Right atrium auricular region (tissue), 2 donors: ENCODE data around the gene ERF. TPM values are rescaled to one million over a fixed set of nuclear protein-coding genes. Genes with fewer than 3 reads are reported as not detected.
A peak's percentile ranks its signal among the peaks of the same experiment; 100 is the strongest.
"Not testable (repeated sequence)": the region's sequence is repeated elsewhere in the genome, so short reads cannot be mapped to it uniquely, and the experiment has no call there.

Source experiments
- DNase-seq: peaks from one replicate; pipeline ENCODE4 v3.0.0-alpha.2; 2019; ENCODE audit warnings: low spot score
- H3K27ac ChIP-seq, 2 donors: fragments of 200-600 bp; sonication (generic); 1 replicate in 1 of 2; 2 replicates in 1 of 2; pipeline ENCODE4 v1.5.1; 2016 to 2019
- H3K27me3 ChIP-seq, 2 donors: fragments of 200-600 bp; sonication (generic); one replicate each; pipeline versions ENCODE4 v1.5.1 to v1.6.0; 2017 to 2019
- H3K36me3 ChIP-seq: fragments of 200-600 bp; sonication (generic); one replicate; pipeline ENCODE4 v1.5.1; 2016
- H3K4me1 ChIP-seq, 2 donors: fragments of 200-600 bp; sonication (generic); one replicate each; pipeline versions ENCODE4 v1.5.1 to v1.6.0; 2017 to 2019
- H3K4me3 ChIP-seq, 2 donors: fragments of 200-600 bp; sonication (generic); 1 replicate in 1 of 2; 2 replicates in 1 of 2; pipeline ENCODE4 v1.5.1; 2017 to 2019; ENCODE audit warnings: mild to moderate bottlenecking in 1 of 2, moderate library complexity in 1 of 2
- H3K9me3 ChIP-seq, 2 donors: fragments of 200-600 bp; sonication (generic); one replicate each; pipeline ENCODE4 v1.5.1; 2019
- total RNA-seq, 2 donors: library from RNA; depleted of rRNA; stranded (reverse); fragments of >200 nt; gene quantifications; one replicate each; pipeline ENCODE4 v1.1.0, GENCODE V29; 2016
- TF ChIP-seq, protein P1 (sequence below), 2 donors: fragments of 200-600 bp; sonication (generic); IDR thresholded peaks; one replicate each; pipeline ENCODE4 v1.5.1; 2019; ENCODE audit warnings: antibody characterized with exemption in 2 of 2

ERF gene
- total RNA-seq, 2 donors from 2014 or later: 26.8 to 34.9 TPM

DNA sequence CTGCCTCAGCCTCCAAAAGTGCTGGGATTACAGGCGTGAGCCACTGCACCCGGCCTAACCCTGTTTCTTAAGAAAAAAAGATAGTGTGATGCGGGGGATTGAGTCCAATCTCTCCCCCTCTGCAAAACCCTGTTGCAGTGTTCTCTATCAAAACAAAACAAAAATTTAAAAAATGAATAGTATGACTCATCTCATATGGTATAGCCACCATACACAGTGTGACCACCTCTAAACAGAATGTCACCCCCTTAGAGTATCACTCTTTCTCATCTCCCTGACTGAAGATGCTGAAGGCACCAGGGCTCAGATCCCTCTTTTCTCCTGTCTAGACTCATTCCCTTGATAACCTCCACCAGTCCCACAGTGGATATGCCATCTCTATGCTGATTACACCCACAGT lies 6.8 kb upstream of the ERF start:
- no peaks in the 10 kb centered on the region for H3K27me3 ChIP-seq
- no peak overlapping the region for H3K27ac ChIP-seq
- peaks cover 0 to 3% of the 10 kb centered on the region in 2 donors for H3K4me1 ChIP-seq
- H3K4me3 ChIP-seq: no peak overlapping the region
- no peaks in the 10 kb centered on the region for H3K36me3 ChIP-seq
- TF ChIP-seq, protein P1, sequence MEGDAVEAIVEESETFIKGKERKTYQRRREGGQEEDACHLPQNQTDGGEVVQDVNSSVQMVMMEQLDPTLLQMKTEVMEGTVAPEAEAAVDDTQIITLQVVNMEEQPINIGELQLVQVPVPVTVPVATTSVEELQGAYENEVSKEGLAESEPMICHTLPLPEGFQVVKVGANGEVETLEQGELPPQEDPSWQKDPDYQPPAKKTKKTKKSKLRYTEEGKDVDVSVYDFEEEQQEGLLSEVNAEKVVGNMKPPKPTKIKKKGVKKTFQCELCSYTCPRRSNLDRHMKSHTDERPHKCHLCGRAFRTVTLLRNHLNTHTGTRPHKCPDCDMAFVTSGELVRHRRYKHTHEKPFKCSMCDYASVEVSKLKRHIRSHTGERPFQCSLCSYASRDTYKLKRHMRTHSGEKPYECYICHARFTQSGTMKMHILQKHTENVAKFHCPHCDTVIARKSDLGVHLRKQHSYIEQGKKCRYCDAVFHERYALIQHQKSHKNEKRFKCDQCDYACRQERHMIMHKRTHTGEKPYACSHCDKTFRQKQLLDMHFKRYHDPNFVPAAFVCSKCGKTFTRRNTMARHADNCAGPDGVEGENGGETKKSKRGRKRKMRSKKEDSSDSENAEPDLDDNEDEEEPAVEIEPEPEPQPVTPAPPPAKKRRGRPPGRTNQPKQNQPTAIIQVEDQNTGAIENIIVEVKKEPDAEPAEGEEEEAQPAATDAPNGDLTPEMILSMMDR (IDR thresholded peaks at IDR 0.05): no peak
- no peaks in the 10 kb centered on the region for H3K9me3 ChIP-seq
- no peak for DNase-seq

DNA sequence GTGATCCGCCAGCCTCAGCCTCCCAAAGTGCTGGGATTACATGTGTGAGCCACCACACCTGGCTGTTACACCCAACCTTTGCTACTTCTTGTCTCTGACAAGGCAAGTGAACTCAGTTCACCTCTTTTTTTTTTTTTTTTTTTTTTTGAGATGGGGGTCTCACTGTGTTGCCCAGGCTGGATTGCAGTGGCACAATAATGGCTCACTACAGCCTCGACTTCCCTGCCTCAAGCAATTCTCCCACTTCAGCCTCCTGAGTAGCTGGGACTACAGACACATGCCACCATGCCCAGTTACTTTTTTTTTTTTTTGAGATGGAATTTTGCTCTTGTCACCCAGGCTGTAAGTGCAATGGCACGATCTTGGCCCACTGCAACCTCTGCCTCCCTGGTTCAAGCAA lies 2.9 kb upstream of the ERF start:
- H3K9me3 ChIP-seq, H3K27me3 ChIP-seq, DNase-seq, H3K27ac ChIP-seq, H3K4me3 ChIP-seq, H3K36me3 ChIP-seq: not testable (repeated sequence)
- peaks cover 0 to 14% of the 10 kb centered on the region in 2 donors for H3K4me1 ChIP-seq

- no peaks in the 10 kb centered on the region for H3K36me3 ChIP-seq
- peaks cover 0 to 32% of the 10 kb centered on the region in 2 donors for H3K4me1 ChIP-seq
- no peak for DNase-seq
- no peaks in the 10 kb centered on the region for H3K27me3 ChIP-seq
- peak overlapping the region; percentile 99 for H3K27ac ChIP-seq
- no peaks in the 10 kb centered on the region for H3K9me3 ChIP-seq
- H3K4me3 ChIP-seq: peak overlapping the region; percentile 94 to 97
- TF ChIP-seq, protein P1 (IDR thresholded peaks at IDR 0.05): no peak
Measured at GRCh38 chr19:42255766-42256745, 1.1 kb upstream of the ERF start.

- no peak for DNase-seq
- peaks cover 0 to 49% of the 10 kb centered on the region in 2 donors for H3K4me1 ChIP-seq
- no peaks in the 10 kb centered on the region for H3K9me3 ChIP-seq
- TF ChIP-seq, protein P1 (IDR thresholded peaks at IDR 0.05): no peak
- no peaks in the 10 kb centered on the region for H3K27me3 ChIP-seq
- H3K36me3 ChIP-seq: peaks cover 4% of the 10 kb centered on the region
- peak overlapping the region; percentile 94 to 97 for H3K4me3 ChIP-seq
- peak overlapping the region; percentile 99 for H3K27ac ChIP-seq
Measured at GRCh38 chr19:42254089-42254849, 659 bp downstream of the ERF start.

DNA sequence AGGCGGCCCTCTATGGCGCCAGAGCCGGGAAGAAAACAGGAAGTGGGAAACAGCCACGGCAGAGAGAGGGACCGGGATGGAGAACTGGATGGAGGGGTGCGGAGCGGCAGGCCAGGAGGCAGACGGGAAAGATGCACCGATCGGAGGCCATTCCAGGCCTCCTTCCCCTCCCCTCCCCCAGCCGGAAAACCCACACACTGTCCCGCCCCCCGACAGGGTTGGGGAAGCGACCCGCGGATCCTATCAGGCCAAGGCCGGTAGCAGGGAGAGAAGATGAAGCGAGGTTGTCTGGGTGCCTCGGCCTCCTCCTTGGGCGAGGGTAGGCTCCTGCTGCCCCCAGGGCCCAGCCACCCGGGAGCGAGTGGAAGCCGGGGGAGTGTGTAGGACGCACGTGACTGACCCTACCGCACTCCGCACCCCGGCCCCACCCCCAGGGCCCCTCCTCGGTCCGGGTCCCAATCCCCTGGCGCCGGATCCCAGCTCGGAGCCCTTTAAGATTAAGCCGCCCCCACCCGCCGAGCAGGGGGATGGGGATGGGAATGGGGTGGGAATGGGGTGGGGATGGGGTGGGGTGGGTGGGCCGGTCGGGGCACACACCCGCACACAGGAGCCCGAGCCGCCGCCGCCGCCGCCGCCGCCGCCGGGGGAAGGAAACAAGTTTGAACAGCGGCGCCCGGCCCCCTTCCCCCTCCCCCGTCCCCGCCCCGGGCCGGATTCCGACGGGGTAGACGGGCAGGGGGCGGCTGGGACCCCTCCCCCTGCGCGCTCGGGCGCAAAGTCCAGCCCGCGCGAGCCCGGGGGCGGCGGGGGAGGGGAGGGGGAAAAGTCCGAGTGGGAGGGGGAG lies 1.5 kb downstream of the ERF start:
- Histone ChIP-seq H3K36me3 (peaks cover 12% of the 10 kb centered on the region), H3K27me3 (no peaks in the 10 kb centered on the region), H3K4me3 (peak overlapping the region; percentile 94 to 97), H3K27ac (peak overlapping the region; percentile 99), H3K9me3 (no peaks in the 10 kb centered on the region), H3K4me1 (peaks cover 0 to 57% of the 10 kb centered on the region in 2 donors)
- TF ChIP-seq, protein P1 (IDR thresholded peaks at IDR 0.05): no peak
- DNase-seq: no peak
